H1 (cell line): ENCODE measurements around the gene ERICH6. TPM values are rescaled to one million over a fixed set of nuclear protein-coding genes. Genes with fewer than 3 reads are reported as not detected.

Experiments
- ASH2L ChIP-seq: fragments of 200-600, 300-600 bp; sonication (generic); IDR thresholded peaks from one replicate; pipeline ENCODE4 v1.7.1; 2017; ENCODE audit warnings: low read length
- CEBPB ChIP-seq: IDR thresholded peaks from 2 replicates; pipeline ENCODE4 v1.6.1; 2012; ENCODE audit warnings: low read depth, low read length
- CHD1 ChIP-seq: IDR thresholded peaks from 2 replicates; pipeline ENCODE4 v1.6.1; 2012; ENCODE audit warnings: low read depth, low read length, improper control_type of control experiment
- CHD7 ChIP-seq: fragments of 300-600 bp; sonication (generic); IDR thresholded peaks from 2 replicates; pipeline ENCODE4 v1.7.1; 2012; ENCODE audit warnings: low read length, moderate library complexity, mild to moderate bottlenecking, inconsistent platforms; ENCODE audit not compliant: insufficient replicate concordance
- FOSL1 ChIP-seq: IDR thresholded peaks from 2 replicates; pipeline ENCODE4 v1.6.1; 2011; ENCODE audit warnings: mild to moderate bottlenecking, low read depth, low read length, moderate library complexity; ENCODE audit not compliant: insufficient read depth
- KDM1A ChIP-seq: fragments of 200-600, 300-600 bp; sonication (generic); IDR thresholded peaks from 2 replicates; pipeline ENCODE4 v1.7.1; 2016; ENCODE audit warnings: mild to moderate bottlenecking, low read length, borderline replicate concordance
- MAFK ChIP-seq: IDR thresholded peaks from 2 replicates; pipeline ENCODE4 v1.6.1; 2012; ENCODE audit warnings: low read depth, mild to moderate bottlenecking, improper control_type of control experiment, low read length
- NRF1 ChIP-seq: IDR thresholded peaks from 2 replicates; pipeline ENCODE4 v1.6.1; 2011; ENCODE audit warnings: mild to moderate bottlenecking, low read depth, low read length, improper control_type of control experiment
- RAD21 ChIP-seq, 2 experiments: IDR thresholded peaks in 1 of 2; conservative IDR thresholded peaks in 1 of 2; 2 replicates each; pipeline ENCODE4 v1.6.1; 2011; ENCODE audit warnings: low read depth in 2 of 2, low read length in 2 of 2, improper control_type of control experiment in 1 of 2, inconsistent platforms in 1 of 2, mild to moderate bottlenecking in 1 of 2, moderate library complexity in 1 of 2
- RFX5 ChIP-seq: IDR thresholded peaks from 2 replicates; pipeline ENCODE4 v1.6.1; 2011; ENCODE audit warnings: low read depth, low read length, improper control_type of control experiment, borderline replicate concordance
- SIN3A ChIP-seq, 2 experiments: IDR thresholded peaks in 1 of 2; conservative IDR thresholded peaks in 1 of 2; 2 replicates each; pipeline ENCODE4 v1.6.1; 2011 to 2012; ENCODE audit warnings: low read length in 2 of 2, improper control_type of control experiment in 1 of 2, low read depth in 1 of 2, mild to moderate bottlenecking in 1 of 2
- ZNF274 ChIP-seq: IDR thresholded peaks from 2 replicates; pipeline ENCODE4 v1.7.0; 2012; ENCODE audit warnings: low read length, borderline replicate concordance; ENCODE audit errors: extremely low read depth
- polyA plus RNA-seq, 7 experiments: library from polyadenylated mRNA; depleted of rRNA in 3 of 7; stranded (reverse) in 5 of 7; unstranded in 2 of 7; fragments of >200 nt in 5 of 7; fragments of 200-250 nt in 2 of 7; gene quantifications; 1 replicate in 5 of 7; 2 replicates in 1 of 7; 4 replicates in 1 of 7; pipeline versions ENCODE4 v1.2.1 to v1.2.3, GENCODE V29; 2011 to 2013; ENCODE audit warnings: missing spikeins in 2 of 7, mixed read lengths in 2 of 7
- total RNA-seq: library from RNA; stranded (reverse); fragmentation: NEBNext Ultra II Directional; extraction: Animal tissue kit (Norgen Biotek cat#: 25700); gene quantifications from 2 replicates; pipeline ENCODE4 v1.2.1, GENCODE V29; 2021

Gene ERICH6
- total and polyA plus RNA-seq, 2 of the 8 experiments (the other 6 are each of a cell fraction or from before 2014, with no cell fraction given), result not detected

- no peak for TF ChIP-seq CHD7
- TF ChIP-seq RFX5, result no peak
- TF ChIP-seq KDM1A, result no peak
- TF ChIP-seq CEBPB, result no peak
- TF ChIP-seq SIN3A (conservative IDR thresholded peaks at IDR 0.05 in 1 of 2, IDR thresholded peaks at IDR 0.05 in 1 of 2; ENCODE audit: low read depth in 1 of 2, low read length in 2 of 2), result no peak
- TF ChIP-seq ZNF274, result no peak
- no peak for TF ChIP-seq NRF1
- no peak for TF ChIP-seq CHD1
- TF ChIP-seq RAD21 (IDR thresholded peaks at IDR 0.05 in 1 of 2, conservative IDR thresholded peaks at IDR 0.05 in 1 of 2; ENCODE audit: low read depth in 2 of 2, low read length in 2 of 2), result no peak
- no peak for TF ChIP-seq MAFK
- no peak for TF ChIP-seq ASH2L
- no peak for TF ChIP-seq FOSL1
These were observed 35.0 kb upstream of the ERICH6 start (continued) for GRCh38 chr3:150738688-150739087.
